ENCODE data around the gene CLDN6.
"Not testable (repeated sequence)": the region's sequence is repeated elsewhere in the genome, so short reads cannot be mapped to it uniquely, and the experiment has no call there.

The CLDN6 gene

DNA sequence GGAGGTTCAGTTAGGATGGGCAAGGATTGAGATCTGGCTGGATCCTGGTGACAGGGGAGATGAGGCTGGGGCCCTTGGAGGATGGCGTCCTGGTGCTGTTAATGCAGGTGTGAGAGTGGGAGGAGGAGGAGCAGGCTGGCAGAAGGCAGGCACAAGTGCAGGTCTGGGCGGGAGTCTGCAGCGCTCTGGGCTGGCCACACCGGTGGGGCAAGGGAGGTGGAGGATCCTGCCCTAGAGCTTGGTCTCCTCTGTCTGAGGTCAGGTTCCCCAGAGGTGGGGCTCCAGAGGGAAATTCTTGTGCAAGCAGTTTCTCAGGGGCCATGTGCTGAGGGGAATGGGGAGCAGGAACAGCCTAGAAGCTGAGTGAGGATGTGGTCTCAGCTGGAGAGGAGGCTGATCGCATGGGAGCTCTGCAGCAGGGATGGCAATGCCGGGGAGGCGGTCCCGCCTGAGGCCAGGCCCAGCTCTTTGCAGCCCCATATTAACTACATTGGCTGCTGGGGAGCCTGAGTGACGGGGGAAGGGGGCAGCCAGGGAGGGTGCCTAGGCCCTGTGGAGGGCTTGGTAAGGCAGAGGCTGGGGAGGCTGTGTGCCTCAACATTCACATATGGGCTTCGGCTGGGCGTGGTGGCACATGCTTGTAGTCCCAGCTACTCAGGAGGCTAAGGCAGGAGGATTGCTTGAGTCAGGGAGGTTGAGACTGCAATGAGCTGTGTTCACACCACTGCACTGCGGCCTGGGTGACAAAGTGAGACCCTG lies 34.8 kb upstream of the CLDN6 start:
- not testable (repeated sequence) for DNase-seq (ENCODE audit: low read depth in 2 of 3, low spot score in 2 of 3)

DNA sequence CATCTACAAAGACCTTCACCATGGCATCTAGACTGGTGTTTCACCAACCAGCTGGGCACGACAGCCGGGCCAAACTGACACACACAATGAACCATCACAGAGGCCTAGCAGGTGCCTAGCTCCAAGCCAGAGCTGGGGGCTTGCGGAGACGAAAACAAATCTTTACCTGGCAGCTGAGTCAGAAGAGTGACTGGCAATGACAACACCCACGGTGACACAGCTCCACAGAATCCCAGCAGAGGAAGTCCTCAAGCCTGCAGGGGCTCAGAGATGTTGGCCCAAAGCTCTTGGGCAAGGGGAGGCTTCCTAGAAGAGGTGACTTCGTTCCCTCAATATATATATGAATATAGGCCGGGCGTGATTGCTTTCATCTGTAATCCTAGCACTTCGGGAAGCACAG lies 33.5 kb upstream of the CLDN6 start:
- DNase-seq (ENCODE audit: low read depth in 2 of 3, low spot score in 2 of 3), result no peak

DNA sequence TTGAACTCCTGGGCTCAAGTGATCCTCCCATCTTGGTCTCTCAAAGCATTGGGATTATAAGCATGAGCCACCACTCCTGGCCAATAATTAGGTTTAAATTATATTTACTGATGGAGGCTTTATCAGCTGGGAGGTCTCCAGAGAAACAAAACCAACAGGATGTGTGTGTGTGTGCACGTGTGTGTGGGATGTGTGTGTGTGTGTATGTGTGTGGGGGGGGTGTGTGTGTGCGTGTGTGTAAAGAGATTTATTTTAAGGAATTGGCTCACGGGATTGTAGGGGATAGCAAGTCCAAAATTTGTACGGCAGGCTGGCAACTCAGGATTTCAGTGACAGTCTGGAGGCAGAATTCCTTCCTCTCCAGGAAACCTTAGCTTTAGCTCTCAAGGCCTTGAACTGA lies 33.0 kb upstream of the CLDN6 start:
- no peak for DNase-seq (ENCODE audit: low read depth in 2 of 3, low spot score in 2 of 3)

DNA sequence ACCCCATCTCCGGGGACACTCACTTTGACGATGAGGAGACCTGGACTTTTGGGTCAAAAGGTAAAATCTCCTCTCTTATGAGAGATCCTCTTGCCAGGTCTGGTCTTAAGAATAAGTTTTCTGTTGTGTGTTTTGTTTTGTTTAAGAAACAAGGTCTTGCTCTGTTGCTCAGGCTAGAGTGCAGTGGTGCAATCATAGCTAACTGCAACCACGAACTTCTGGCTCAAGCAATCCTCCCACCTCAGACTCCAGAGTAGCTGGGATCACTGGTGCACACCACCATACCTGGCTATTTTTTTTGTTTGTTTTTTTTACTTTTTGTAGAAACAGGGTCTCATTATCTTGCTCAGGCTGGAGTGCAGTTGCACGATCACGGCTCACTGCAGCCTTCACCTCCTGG lies 32.5 kb upstream of the CLDN6 start:
- DNase-seq (ENCODE audit: low read depth in 2 of 3, low spot score in 2 of 3), result no peak

DNA sequence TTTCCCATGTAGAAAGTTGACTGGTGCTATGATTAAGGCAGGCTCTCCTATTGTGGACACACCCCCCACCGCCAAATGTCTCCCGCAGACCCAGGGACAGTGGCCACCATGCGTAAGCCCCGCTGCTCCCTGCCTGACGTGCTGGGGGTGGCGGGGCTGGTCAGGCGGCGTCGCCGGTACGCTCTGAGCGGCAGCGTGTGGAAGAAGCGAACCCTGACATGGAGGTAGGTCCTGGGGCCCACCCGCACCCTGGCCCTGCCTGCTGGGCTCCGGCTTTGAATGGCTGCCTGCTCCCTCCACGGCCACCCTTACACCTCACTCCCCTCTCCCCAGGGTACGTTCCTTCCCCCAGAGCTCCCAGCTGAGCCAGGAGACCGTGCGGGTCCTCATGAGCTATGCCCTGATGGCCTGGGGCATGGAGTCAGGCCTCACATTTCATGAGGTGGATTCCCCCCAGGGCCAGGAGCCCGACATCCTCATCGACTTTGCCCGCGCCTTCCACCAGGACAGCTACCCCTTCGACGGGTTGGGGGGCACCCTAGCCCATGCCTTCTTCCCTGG lies 32.0 kb upstream of the CLDN6 start:
- no peak for DNase-seq (ENCODE audit: low read depth in 2 of 3, low spot score in 2 of 3)

DNA sequence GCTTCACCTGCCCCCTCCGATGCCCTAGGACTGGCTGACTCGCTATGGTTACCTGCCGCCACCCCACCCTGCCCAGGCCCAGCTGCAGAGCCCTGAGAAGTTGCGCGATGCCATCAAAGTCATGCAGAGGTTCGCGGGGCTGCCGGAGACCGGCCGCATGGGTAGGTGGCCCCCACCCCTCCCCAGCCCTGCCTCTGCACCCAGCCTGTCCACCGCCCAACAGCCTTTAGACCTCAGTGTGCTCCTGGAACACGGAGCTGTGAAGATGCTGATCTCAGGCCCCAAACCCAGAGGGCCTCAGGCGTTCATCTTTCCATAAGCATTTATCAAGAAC lies 29.4 kb upstream of the CLDN6 start:
- DNase-seq (ENCODE audit: low read depth in 2 of 3, low spot score in 2 of 3), result no peak

DNA sequence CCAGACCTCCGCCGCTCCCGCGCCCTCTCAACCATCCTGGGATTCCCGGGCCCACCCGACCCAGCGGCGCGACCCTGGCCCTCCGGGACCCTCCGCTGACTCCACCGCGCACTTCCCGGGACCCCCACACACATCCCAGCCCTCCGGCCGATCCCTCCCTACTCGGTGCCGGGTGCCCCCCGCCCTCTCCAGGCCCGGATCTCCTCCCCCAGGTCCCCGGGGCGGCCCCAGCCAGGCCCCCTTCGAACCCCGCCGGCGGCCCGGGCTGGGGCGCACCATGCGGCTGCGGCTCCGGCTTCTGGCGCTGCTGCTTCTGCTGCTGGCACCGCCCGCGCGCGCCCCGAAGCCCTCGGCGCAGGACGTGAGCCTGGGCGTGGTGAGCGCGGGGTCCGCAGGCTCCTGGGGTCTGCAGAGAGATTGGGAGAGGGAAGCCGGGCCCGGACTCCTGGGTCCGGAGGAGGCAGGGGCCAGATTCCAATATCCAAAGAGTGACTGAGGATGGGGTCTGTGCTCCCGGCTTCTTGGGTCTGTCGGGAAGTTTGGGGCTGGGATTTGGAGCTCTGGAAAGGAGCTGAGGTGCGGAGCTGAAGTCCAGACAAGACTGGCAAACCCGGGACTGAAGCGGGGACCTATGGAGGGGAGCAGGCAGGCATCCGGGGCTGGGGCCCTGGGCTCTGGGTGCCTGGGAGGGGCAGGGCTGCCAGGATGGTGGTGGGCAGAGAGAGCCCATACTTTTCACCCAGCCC lies 28.8 kb upstream of the CLDN6 start:
- DNase-seq (ENCODE audit: low read depth in 2 of 3, low spot score in 2 of 3), result no peak

DNA sequence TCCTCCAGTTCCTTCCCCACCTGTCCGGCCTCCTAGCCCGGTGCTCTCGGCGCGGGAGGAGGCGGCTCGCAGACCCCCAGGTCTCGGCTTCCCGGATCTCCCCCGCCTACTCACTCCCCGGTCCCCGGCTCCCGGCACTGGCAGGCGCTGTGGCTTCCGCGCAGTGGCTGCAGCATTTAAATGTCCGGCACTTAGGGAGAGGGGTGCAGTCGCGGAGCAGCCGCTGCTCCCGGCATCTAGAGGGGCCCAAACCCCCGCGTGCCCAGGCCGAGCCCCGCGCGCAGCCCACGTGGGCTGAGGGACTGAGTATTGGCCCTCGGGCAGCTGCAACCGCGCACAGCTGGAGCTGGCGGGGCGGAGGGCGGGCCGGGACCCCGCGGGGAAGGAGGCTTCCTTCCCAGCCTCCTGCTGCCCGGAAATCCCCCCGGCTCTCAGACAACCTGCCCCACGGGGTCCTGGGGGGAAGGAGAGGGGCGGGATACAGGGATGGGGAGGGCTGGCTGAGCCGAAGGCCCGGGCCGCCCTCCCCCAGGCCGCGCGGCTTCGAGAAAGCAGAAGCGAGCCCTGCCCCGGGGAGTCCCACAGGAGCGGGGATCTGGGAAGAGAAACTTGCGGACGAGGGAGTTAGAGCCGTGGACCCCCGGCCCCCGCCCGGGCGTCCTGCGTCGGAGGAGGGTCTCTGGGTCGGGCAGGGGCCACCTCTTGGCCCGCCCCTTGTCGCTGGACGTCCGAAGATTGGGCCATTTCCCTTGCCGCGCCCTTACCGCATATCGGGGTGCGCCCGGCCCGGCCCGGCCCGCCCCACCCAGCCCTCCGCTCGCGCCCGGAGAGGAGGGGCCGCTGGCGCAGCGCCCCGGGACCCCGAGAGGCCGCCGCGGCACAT lies 28.0 kb upstream of the CLDN6 start, which contains the start of gene MMP25:
MMP25 (plus strand) TSS at position 804 of the 883 bp plus-strand sequence. CDS start 357 bp downstream, outside the sequence.
- no peak for DNase-seq (ENCODE audit: low read depth in 2 of 3, low spot score in 2 of 3)

DNA sequence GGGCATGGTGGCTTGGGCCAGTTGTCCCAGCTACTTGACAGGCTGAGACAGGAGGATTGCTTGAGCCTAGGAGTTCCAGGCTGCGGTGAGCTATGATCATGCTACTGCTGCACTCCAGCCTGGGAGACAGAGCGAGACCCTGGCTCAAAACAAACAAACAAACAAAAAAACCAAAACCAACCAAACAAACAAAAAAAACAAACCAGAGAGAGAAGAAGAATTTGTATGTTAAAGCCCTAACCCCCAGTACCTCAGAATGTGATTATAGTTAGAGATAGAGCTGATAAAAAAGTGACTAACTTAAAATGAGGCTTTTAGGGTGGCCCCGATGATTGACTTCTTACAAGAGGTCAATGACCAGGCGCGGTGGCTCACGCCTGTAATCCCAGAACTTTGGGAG lies 26.7 kb upstream of the CLDN6 start:
- no peak for DNase-seq (ENCODE audit: low read depth in 2 of 3, low spot score in 2 of 3)

DNA sequence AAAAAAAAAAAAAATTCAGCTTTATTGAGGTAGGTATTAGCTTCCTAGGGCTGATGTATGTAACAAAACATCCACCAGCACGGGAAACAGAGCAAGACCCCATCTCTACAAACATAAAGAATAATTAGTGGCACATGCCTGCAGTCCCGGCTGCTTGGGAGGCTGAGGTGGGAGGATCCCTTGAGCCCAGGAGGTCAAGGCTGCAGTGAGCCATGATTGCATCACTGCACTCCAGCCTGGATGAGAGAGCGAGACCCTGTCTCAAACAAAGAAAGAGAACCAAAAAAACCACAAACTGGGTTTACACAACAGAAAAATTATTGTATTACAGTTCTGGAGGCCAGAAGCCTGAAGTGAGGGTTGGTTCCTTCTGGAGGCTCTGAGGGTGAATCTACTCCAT lies 24.4 kb upstream of the CLDN6 start:
- no peak for DNase-seq (ENCODE audit: low read depth in 2 of 3, low spot score in 2 of 3)

DNA sequence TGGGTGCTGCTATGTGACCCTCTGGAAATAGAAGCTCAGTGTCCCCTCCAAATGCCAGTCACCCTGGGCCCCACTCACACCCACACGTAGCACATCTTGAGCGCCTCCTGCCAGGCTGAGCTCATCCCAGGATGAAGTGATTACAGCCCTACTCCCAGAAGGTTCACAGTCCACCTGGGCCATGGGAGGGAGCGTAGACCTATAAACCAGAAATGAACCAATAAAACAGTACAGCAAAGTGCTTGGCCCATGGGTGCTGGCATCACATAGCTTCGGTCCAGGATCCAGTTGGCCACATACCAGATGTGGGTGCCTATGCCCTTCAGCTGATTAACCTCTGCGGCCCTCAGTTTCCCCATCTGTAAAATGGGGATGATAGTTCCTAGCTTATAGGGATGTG lies 20.9 kb upstream of the CLDN6 start:
- DNase-seq (ENCODE audit: low read depth in 2 of 3, low spot score in 2 of 3), result no peak

DNA sequence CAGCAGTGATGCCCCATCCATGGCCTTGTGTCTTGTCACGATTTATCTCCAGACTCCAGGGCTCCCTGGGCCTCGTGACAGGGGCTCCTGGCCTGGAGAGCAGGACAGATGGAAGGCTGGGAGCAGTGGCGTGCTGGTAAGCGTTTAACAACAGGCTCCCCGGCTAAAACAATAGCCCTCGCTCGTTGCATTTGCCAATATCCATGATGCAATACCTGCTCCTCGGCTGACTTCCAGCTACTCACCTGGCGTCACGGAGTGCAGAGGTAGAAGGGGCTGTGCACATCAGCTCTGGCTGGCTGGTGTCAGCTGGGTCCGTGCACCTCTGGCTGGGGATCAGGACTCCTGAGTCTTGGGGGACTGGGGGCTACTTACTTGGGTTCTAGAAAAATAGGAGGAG lies 20.3 kb upstream of the CLDN6 start:
- no peak for DNase-seq (ENCODE audit: low read depth in 2 of 3, low spot score in 2 of 3)

DNA sequence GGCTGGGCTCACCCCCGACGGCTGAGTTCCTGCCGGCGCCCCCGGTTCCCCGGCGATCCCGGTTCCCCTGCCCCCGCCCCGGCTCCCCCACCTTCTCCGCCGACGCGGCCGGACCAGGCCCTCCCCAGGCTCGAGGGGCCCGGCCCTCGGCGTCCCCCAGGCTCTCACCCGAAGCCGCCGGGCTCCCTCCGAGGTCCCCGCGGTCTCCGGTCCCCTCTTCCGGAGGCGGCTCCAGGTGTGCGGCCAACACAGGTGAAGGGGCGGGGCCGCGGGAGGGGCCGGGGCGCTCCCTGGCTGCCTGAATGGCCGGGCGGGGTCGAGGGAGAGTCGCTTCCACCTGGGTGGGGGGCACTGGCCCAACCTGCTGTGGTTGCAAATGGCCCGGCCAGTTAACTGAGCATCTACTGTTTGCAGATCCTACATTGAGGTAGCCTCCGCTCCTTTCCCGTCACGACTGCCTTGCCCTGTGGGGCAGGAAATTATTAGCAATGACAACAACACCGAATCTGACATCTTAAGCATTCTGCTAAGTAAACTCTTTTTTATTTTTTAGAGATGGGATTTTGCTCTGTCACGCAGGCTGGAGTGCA lies 18.8 kb upstream of the CLDN6 start, which contains the start of gene BICDL2:
BICDL2 (minus strand) TSS at position 219 of the 590 bp plus-strand sequence. CDS start 1,448 bp downstream, outside the sequence.
- no peak for DNase-seq (ENCODE audit: low read depth in 2 of 3, low spot score in 2 of 3)

DNA sequence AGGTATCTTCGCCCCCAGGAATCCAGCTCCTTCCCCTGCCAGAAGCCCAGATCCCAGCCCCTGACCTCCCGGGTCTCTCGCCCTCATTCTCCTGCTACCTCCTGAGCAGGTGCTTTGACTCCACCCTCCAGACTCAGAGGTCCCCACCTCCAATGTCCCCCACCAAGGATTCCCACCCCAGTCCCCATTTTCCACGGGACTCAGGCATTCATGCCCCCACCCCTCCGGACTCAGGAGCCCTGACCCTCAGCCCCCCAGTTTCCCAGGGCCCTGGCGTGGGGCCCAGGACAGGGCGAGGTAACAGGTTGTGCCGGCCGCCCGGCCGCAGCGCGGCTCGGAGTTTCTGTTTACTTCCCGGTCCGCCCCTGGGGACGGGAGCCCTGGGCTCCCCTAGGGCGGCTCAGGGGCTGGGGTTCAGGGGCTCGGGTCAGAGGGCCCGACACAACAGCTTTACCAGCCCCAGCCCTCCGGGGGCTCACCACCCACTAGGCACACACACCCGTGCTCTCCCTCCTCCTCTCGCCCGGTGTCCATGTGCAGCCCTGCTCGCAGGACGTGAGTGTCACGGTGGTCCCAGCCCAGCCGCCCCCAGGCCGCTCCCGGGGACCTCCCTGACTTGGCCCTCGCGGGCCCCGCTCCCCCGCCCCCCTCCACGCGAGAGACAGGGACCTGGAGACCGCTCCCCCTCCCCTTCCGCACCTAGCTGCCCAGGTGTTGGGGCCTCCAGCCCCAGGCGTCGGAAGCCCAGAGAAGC lies 18.2 kb upstream of the CLDN6 start:
- DNase-seq (ENCODE audit: low read depth in 2 of 3, low spot score in 2 of 3), result no peak

DNA sequence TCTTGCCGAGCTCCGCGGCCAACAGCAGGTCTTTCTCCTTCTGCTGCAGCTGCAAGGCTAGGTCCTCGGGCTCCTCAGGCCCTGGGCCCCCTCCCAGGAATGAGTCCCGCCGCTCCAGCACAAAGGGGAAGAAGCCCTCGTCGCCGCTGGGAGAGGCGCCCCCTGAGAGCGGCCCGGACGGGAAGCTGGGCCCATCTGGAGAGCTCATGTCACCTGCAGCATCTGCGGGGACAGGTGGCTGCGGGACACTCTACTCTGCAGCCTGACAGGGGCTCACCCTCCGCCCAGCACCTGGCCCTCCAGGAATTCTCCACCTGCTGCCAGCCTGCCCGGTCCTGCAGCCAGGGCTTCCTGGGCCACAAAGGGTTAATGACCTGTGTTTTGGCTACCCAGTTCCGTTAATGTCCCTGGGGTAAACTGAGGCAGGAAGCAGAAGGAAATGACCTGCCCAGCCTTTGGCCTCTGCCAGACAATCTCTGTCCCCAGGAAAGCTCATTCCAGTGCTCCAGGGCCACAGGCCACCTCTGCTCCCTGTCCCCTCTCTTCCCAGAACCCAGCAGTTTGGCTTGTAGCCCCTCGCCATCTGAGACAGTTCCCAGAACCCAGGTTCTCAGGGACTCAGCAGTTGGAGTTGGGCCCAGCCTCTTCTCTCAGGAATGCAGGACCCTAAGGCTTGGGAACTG lies 17.4 kb upstream of the CLDN6 start:
- DNase-seq (ENCODE audit: low read depth in 2 of 3, low spot score in 2 of 3), result no peak

DNA sequence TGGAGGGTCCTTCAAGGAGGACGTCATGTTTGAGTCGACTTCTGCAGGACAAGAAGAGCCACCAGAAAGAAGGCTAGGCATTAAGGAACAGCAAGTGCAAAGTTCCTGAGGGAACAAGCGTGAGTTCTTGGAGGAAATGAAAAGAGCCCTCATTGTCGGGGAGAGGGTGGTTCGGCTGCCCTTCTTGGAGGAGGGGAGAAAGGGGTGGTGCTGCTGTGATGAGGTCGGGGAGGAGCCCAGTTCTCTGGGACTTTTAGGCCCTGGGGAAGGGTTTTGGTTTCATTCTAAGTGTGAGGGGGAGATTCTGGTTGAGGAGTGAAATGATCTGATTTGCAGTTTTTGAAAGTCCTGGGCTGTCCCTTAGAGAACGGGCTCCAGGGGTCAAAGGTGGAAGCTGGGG lies 14.6 kb upstream of the CLDN6 start:
- no peak for DNase-seq (ENCODE audit: low read depth in 2 of 3, low spot score in 2 of 3)

DNA sequence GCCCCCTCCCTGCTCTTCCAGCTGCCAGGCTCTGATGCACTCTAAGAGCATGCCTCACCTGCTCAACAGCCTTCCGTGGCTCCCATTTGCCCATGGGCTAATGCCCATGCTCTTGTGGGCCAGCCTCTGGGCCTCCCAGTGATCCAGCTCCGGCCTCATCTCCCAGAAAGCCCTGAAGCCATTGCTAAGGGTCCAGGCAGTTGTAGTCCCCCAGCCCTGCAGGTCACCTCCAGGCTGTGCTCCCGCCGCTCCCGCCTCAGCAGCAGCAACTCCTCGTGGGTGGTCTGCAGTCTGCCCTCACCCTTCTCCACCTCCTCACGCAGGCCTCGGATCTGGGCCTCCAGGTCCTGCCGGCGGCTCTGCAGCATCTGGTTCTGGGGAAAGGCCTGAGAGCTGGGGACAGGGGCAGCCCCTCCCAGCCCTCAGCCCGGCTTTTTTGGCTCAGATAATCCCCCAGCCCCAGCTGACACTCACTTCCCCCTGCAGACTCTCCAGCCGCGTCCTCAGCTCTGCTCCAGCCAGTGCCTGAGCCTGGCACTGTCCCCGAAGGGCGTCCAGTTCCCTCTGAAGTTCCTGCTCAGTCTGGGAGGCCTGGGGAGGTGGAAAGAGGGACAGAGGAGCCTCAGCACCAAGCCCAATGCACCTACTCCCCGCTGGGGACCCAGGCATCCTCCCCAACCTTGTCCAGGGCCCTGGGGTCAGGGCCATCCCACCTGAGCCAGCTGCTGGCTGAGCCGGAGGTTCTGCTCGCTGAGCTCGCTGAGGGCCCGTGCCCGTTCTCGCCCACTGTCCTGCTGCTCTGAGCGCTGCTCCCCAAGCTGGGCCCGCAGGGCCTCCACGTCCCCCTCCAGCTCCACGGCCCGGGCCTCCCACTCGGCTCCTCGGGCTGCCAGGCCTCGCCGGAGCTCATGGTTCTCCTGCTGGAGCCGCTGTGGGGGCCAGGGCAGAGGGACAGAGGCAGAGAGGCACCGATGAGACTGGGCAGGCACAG lies 12.5 kb upstream of the CLDN6 start:
- no peak for DNase-seq (ENCODE audit: low read depth in 2 of 3, low spot score in 2 of 3)

DNA sequence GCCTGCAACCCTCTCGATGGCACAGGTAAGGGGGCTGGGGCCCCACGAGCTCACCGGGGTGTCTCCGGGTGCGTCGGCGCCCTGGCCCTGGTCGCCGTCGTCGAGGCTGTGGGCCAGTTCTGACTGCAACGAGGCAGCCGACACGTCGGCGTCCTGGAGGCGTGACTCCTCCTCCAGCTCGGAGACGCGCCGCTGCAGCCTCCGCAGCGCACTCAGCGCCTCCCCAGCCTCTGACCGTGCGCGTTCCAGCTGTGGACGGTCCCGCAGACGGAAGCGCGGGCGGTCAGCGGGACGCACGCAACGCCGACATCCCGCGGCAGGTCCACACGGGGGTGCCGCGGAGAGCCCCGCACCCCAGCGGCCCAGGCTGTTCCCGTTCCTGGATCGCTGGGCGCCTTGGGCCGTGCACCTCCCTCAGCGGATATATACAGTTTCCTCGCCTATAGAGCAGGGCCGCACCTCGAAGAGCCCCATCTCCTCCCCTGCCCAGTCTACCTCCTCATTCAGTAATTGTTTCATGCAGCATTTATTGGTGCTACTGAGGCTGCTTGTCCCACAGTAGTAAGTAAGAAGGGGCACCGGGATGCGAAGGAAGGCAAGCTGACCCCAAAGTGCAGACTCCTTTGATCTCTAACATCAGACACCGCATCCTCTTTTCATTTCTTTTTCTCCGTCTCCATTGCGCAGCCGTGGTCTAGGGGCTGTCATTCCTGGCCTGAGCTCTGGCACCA lies 11.7 kb upstream of the CLDN6 start:
- no peak for DNase-seq (ENCODE audit: low read depth in 2 of 3, low spot score in 2 of 3)

Data from activated CD8-positive, alpha-beta memory T cell treated with anti-CD3 and anti-CD28 coated beads for 48 hours (primary cell).